CD4-positive, alpha-beta memory T cell (primary cell): Measurements from ENCODE around the gene RYK. TPM values are rescaled to one million over a fixed set of nuclear protein-coding genes. Genes with fewer than 3 reads are reported as not detected.

Experiments used
- CTCF ChIA-PET: fragments of 350-600 bp; sonication (Branson Sonifier 250); formaldehyde crosslinking; loops from one replicate; lab custom pipeline; 2021; ENCODE audit warnings: inconsistent platforms; ENCODE audit not compliant: partially characterized antibody; lab: Charles Lee
- POLR2A ChIA-PET: fragments of 350-600 bp; sonication (Branson Sonifier 250); formaldehyde crosslinking; loops from one replicate; lab custom pipeline; 2021; ENCODE audit not compliant: partially characterized antibody; lab: Charles Lee
- DNase-seq, 5 donors: peaks; one replicate each; pipeline versions ENCODE4 v3.0.0 to v3.0.0-alpha.2; 2020 to 2022; ENCODE audit warnings: mixed read lengths in 1 of 5
- H3K27ac ChIP-seq: one replicate; pipeline ENCODE4 v1.7.0; 2013; ENCODE audit warnings: low read depth, low read length
- H3K27me3 ChIP-seq: 2 replicates; pipeline ENCODE4 v1.7.0; 2013; ENCODE audit warnings: mild to moderate bottlenecking, low read length, moderate library complexity; ENCODE audit not compliant: insufficient read depth
- H3K36me3 ChIP-seq: 2 replicates; pipeline ENCODE4 v1.7.0; 2013; ENCODE audit warnings: mild to moderate bottlenecking, low read length, moderate library complexity; ENCODE audit not compliant: insufficient read depth
- H3K4me1 ChIP-seq: 2 replicates; pipeline ENCODE4 v1.7.0; 2013; ENCODE audit warnings: mild to moderate bottlenecking, low read length, moderate library complexity; ENCODE audit not compliant: insufficient read depth
- H3K4me3 ChIP-seq, 2 donors: one replicate each; pipeline ENCODE4 v1.7.0; 2013; ENCODE audit warnings: low read length in 2 of 2, mild to moderate bottlenecking in 1 of 2
- H3K9me3 ChIP-seq, 2 donors: one replicate each; pipeline ENCODE4 v1.7.0; 2013; ENCODE audit warnings: low read length in 2 of 2, control low read depth in 1 of 2; ENCODE audit not compliant: control insufficient read depth in 1 of 2
- H3K27ac Mint-ChIP-seq, 7 donors: one replicate each; pipeline ENCODE4 v1.8.0; 2020 to 2021; ENCODE audit warnings: mixed read lengths in 7 of 7, mild to moderate bottlenecking in 6 of 7, inconsistent platforms in 3 of 7, moderate library complexity in 3 of 7
- H3K27me3 Mint-ChIP-seq, 2 donors: one replicate each; pipeline ENCODE4 v1.8.0; 2020 to 2021; ENCODE audit warnings: mixed read lengths in 2 of 2
- H3K36me3 Mint-ChIP-seq, 2 donors: one replicate each; pipeline ENCODE4 v1.8.0; 2020 to 2021; ENCODE audit warnings: mixed read lengths in 2 of 2, inconsistent platforms in 1 of 2, mild to moderate bottlenecking in 1 of 2
- H3K4me1 Mint-ChIP-seq, 4 donors: one replicate each; pipeline ENCODE4 v1.8.0; 2020 to 2021; ENCODE audit warnings: mixed read lengths in 4 of 4, mild to moderate bottlenecking in 1 of 4
- H3K4me3 Mint-ChIP-seq, 8 donors: one replicate each; pipeline ENCODE4 v1.8.0; 2020 to 2021; ENCODE audit warnings: mixed read lengths in 8 of 8, mild to moderate bottlenecking in 7 of 8, moderate library complexity in 6 of 8, inconsistent platforms in 3 of 8
- H3K9me3 Mint-ChIP-seq, 8 donors: one replicate each; pipeline ENCODE4 v1.8.0; 2020 to 2021; ENCODE audit warnings: mixed read lengths in 8 of 8, mild to moderate bottlenecking in 5 of 8, inconsistent platforms in 3 of 8, moderate library complexity in 1 of 8
- intact Hi-C: fragments of 100-400 bp; cut with micrococcal nuclease; formaldehyde crosslinking; loops from one replicate; pipeline ENCODE4 v1.15.1; 2023
- polyA plus RNA-seq, 2 donors: library from polyadenylated mRNA; unstranded; fragments of 300-500 nt; fragmentation: Illumina TruSeq; gene quantifications; one replicate each; pipeline ENCODE4 v1.2.3, GENCODE V29; 2021
- total RNA-seq, 2 experiments: library from RNA; stranded (reverse); gene quantifications; one replicate each; pipeline ENCODE4 v1.2.3, GENCODE V29; 2021

The RYK gene
- 10 to 100 TPM; 44.7 to 47.9 TPM for total RNA-seq
- polyA plus RNA-seq: 1 to 10 TPM; 4.8 to 9.8 TPM

DNA sequence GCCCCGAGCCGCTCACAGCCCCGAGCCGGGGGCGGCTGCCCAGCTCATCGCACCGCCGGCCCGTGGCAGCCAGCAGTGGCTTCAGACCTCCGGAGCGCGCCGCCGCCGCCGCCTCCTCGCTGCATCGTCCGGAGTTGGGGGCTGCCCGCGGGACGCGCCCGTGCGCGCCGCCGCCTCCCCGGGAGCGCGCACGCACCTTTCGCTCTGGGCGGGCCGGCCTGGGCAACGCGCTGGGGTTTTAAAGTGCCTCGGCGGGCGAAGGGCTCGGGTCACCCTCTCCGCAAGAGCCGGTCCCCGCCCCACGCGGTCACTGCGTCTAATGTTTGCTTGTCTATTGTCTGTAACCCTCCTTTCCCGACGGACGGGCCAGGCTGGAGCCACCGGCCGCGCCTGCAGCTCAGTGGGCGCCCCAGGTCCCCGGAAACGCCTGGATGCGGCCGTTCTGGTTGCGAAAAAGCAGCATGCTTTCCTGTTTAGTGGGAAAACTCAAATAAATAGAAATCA, at the start of gene RYK:
RYK (minus strand) TSS at position 143 of the 504 bp plus-strand sequence. CDS start 205 bp downstream, outside the sequence.
- Mint-ChIP-seq H3K4me1 (peaks cover 35 to 70% (median 51%) of the 10 kb centered on the region in 4 donors), H3K36me3 (peaks cover 7 to 10% of the 10 kb centered on the region in 2 donors), H3K27ac (peak within 1 kb of the TSS; percentile 89 to 97 (median 95)), H3K27me3 (no peaks in the 10 kb centered on the region), H3K9me3 (peaks cover 0 to 2% (median 0%) of the 10 kb centered on the region in 8 donors), H3K4me3 (peak within 1 kb of the TSS; percentile 93 to 98 (median 94))
- POLR2A ChIA-PET: interaction anchor here (0.6 to 4.1 kb wide), 7 partner anchors 10 to 678 kb away, joined by 3 to 28 read pairs (median 5); partner anchors contain the start of genes ANAPC13, CDV3 and CEP63
- Histone ChIP-seq H3K27me3 (no peaks in the 10 kb centered on the region), H3K27ac (peak within 1 kb of the TSS; percentile 66), H3K36me3 (no peaks in the 10 kb centered on the region), H3K4me3 (peak within 1 kb of the TSS; percentile 43 to 73), H3K9me3 (no peaks in the 10 kb centered on the region), H3K4me1 (peaks cover 44% of the 10 kb centered on the region)
- CTCF ChIA-PET: interaction anchor here (1.1 to 1.3 kb wide), 2 partner anchors 225 to 232 kb away, joined by 3 read pairs; no protein-coding TSS in a partner anchor
- intact Hi-C loops: loop anchor here (1.0 kb wide), 1 partner anchor 236 kb away; the partner anchor contains the start of gene CEP63
- DNase-seq: peak; percentile 72 to 84 (median 78)

DNA sequence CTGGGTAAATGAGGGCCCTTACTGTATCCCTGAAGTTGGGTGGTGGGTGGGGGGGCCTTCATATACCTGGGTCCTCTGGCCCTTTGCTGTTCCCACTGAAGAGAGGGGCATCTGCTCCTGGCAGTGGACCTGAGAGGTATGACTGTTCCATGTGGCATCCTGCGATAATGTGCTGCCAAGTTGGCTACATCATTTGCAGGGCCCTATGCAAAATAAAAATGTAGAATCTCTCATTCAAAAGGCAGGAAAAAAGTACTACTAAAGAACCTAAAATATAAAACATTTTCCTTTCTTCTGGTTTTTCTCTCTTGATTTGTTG, 49.2 kb upstream of the RYK start:
- Mint-ChIP-seq H3K36me3 (no peaks in the 10 kb centered on the region), H3K9me3 (no peaks in the 10 kb centered on the region), H3K27me3 (peaks cover 0 to 8% of the 10 kb centered on the region in 2 donors), H3K4me3 (no peak overlapping the region), H3K4me1 (no peaks in the 10 kb centered on the region), H3K27ac (no peak overlapping the region)
- CTCF ChIA-PET: interaction anchor here (3.8 kb wide), 1 partner anchor 87 kb away, joined by 13 read pairs; no protein-coding TSS in a partner anchor
- no peaks in the 10 kb centered on the region for H3K36me3 ChIP-seq
- no peak overlapping the region for H3K4me3 ChIP-seq
- H3K27ac ChIP-seq: no peak overlapping the region
- intact Hi-C loops: loop anchor here (1.0 kb wide), 1 partner anchor 87 kb away; no protein-coding TSS in a partner anchor
- H3K4me1 ChIP-seq: peaks cover 5% of the 10 kb centered on the region
- no peaks in the 10 kb centered on the region for H3K27me3 ChIP-seq
- DNase-seq: no peak
- no peaks in the 10 kb centered on the region for H3K9me3 ChIP-seq
- POLR2A ChIA-PET: no interaction called here

DNA sequence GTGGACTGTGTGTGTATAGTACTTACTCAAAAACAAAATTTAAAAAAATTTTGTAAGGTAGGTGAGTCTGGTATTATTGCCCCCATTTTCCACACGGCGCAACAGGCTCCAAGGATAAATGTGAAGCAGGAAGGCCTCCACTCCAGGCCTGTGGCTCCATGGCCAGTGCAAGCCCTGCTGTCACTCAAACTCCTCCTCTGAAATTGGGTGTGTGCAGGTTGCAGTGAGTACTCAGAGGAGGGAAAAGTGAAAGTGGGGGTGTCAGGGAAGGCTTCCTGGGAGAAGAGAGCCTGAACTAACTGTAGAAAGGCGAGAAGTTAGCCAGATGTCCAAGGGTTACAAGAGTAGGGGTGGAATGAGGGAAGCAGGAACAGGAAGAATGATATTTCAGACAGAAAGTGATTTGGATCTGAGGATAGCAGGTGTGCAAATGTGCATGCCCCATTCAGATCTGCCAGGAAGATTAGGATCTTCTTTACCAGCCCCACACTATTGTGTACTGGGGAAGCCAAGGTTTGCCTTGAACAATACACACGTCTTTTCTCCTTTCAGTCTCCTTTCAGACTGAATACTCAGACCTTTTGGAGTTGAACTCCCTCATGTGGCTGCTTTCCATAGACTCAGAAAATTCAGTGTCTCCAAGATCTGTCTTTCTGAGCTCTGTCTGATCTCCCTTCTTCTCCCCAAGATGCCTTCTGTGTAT, 48.7 kb upstream of the RYK start:
- Histone ChIP-seq H3K27ac (no peak overlapping the region), H3K27me3 (no peaks in the 10 kb centered on the region), H3K36me3 (no peaks in the 10 kb centered on the region), H3K4me1 (peaks cover 10% of the 10 kb centered on the region), H3K9me3 (no peaks in the 10 kb centered on the region), H3K4me3 (no peak overlapping the region)
- no peaks in the 10 kb centered on the region for H3K4me1 Mint-ChIP-seq
- CTCF ChIA-PET: interaction anchor here (3.8 kb wide), 1 partner anchor 86 kb away, joined by 13 read pairs; no protein-coding TSS in a partner anchor
- peaks cover 0 to 6% of the 10 kb centered on the region in 2 donors for H3K27me3 Mint-ChIP-seq
- H3K9me3 Mint-ChIP-seq: no peaks in the 10 kb centered on the region
- POLR2A ChIA-PET: no interaction called here
- H3K36me3 Mint-ChIP-seq: no peaks in the 10 kb centered on the region
- intact Hi-C loops: loop anchor here (1.0 kb wide), 1 partner anchor 86 kb away; no protein-coding TSS in a partner anchor
- no peak overlapping the region for H3K4me3 Mint-ChIP-seq
- H3K27ac Mint-ChIP-seq: no peak overlapping the region
- no peak for DNase-seq

DNA sequence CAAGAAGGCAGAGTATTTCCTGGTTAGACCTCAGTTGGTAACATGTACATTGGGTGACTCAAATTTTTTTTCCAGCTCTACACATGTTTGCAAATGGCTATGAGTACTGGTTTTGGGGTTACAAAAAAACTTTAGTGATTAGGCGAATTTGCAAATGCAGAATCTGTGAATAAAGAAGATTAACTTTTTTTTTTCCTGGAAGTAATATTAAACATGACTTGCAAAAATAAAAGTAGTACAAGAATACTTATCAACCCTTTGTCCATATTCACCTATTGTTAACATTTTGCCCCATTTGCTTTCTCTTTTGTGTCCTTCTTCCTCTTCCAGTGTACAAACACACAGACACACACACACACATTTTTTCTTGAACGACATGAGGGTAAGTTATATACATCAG, 47.6 kb upstream of the RYK start:
- H3K36me3 Mint-ChIP-seq: no peaks in the 10 kb centered on the region
- H3K9me3 Mint-ChIP-seq: no peaks in the 10 kb centered on the region
- POLR2A ChIA-PET: no interaction called here
- intact Hi-C loops: no loop called here
- Histone ChIP-seq H3K27me3 (no peaks in the 10 kb centered on the region), H3K4me3 (no peak overlapping the region), H3K27ac (no peak overlapping the region), H3K4me1 (peaks cover 17% of the 10 kb centered on the region), H3K36me3 (no peaks in the 10 kb centered on the region), H3K9me3 (no peaks in the 10 kb centered on the region)
- DNase-seq: no peak
- CTCF ChIA-PET: interaction anchor here (1.0 kb wide), 1 partner anchor 10 kb away, joined by 3 read pairs; no protein-coding TSS in a partner anchor
- no peak overlapping the region for H3K4me3 Mint-ChIP-seq
- H3K27ac Mint-ChIP-seq: no peak overlapping the region
- peaks cover 0 to 6% of the 10 kb centered on the region in 2 donors for H3K27me3 Mint-ChIP-seq
- H3K4me1 Mint-ChIP-seq: no peaks in the 10 kb centered on the region

DNA sequence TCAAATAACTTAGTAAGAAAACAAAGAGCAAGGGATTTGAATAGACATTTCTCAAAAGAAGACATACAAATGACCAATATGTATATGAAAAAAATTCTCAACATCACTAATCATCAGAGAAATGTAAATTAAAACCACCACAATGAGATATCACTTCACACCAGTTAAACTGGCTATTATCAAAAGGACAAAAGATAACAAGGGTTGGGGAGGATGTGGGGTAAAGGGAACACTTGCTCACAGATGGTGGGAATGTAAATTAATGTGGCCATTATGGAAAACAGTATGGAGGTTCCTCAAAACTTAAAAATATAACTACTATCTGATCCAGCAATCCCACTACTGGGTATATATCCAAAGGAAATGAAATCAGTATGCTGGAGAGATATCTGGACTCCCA, 46.0 kb upstream of the RYK start:
- H3K9me3 ChIP-seq: no peaks in the 10 kb centered on the region
- H3K4me3 Mint-ChIP-seq: no peak overlapping the region
- DNase-seq: no peak
- ChIA-PET POLR2A (no interaction called here), CTCF (no interaction called here)
- H3K27me3 ChIP-seq: no peaks in the 10 kb centered on the region
- H3K36me3 ChIP-seq: no peaks in the 10 kb centered on the region
- H3K27ac Mint-ChIP-seq: no peak overlapping the region
- peaks cover 0 to 2% (median 0%) of the 10 kb centered on the region in 4 donors for H3K4me1 Mint-ChIP-seq
- H3K4me3 ChIP-seq: no peak overlapping the region
- no peaks in the 10 kb centered on the region for H3K36me3 Mint-ChIP-seq
- H3K9me3 Mint-ChIP-seq: no peaks in the 10 kb centered on the region
- no peak overlapping the region for H3K27ac ChIP-seq
- peaks cover 17% of the 10 kb centered on the region for H3K4me1 ChIP-seq
- peaks cover 0 to 6% of the 10 kb centered on the region in 2 donors for H3K27me3 Mint-ChIP-seq
- intact Hi-C loops: no loop called here

DNA sequence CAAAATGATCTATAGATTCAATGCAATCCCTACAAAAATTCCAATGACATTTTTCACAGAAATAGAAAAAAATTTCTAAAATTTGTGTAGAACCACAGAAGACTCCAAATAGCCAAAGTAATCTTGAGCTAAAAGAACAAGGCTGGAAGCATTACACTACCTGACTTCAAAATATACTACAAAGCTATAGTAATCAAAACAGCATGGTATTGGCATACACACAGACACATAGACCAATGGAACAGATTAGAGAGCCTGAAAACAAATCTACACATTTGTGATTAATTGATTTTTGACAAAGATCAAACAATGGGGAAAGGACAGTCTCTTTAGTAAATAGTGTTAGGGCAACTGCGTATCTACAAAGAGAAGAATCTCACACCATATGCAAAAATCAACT, 45.3 kb upstream of the RYK start:
- peaks cover 0 to 3% (median under 1%) of the 10 kb centered on the region in 4 donors for H3K4me1 Mint-ChIP-seq
- intact Hi-C loops: no loop called here
- Histone ChIP-seq H3K27ac (no peak overlapping the region), H3K9me3 (no peaks in the 10 kb centered on the region), H3K4me1 (peaks cover 17% of the 10 kb centered on the region), H3K27me3 (no peaks in the 10 kb centered on the region), H3K4me3 (no peak overlapping the region), H3K36me3 (no peaks in the 10 kb centered on the region)
- H3K27me3 Mint-ChIP-seq: peaks cover 0 to 6% of the 10 kb centered on the region in 2 donors
- no peak overlapping the region for H3K27ac Mint-ChIP-seq
- H3K9me3 Mint-ChIP-seq: no peaks in the 10 kb centered on the region
- ChIA-PET CTCF (no interaction called here), POLR2A (interaction anchor here (0.9 kb wide), 1 partner anchor 68 kb away, joined by 3 read pairs; no protein-coding TSS in a partner anchor)
- no peak overlapping the region for H3K4me3 Mint-ChIP-seq
- no peak for DNase-seq
- no peaks in the 10 kb centered on the region for H3K36me3 Mint-ChIP-seq
